RWPE2 (cell line): ENCODE measurements around the gene SPATA21.

Experiments
- ATAC-seq: fragments of 200-7000 bp; cut with Tn5 transposase; 3 replicates; pipeline ENCODE4 v1.9.1; 2021; ENCODE audit warnings: low read depth
- DNase-seq: peaks from one replicate; pipeline ENCODE4 v3.0.0-alpha.2; 2020; ENCODE audit warnings: low spot score
- H3K27ac ChIP-seq: fragments of 450-650 bp; 2 replicates; pipeline ENCODE4 v1.5.1; 2017; ENCODE audit warnings: mild to moderate bottlenecking; ENCODE audit not compliant: poor library complexity, severe bottlenecking
- H3K27me3 ChIP-seq: fragments of 250-450 bp; sonication (Bioruptor Pico); 2 replicates; pipeline ENCODE4 v1.5.1; 2021; ENCODE audit warnings: mild to moderate bottlenecking, moderate library complexity; ENCODE audit not compliant: insufficient read depth, poor library complexity, severe bottlenecking
- H3K36me3 ChIP-seq: fragments of 250-450 bp; sonication (Bioruptor Pico); 2 replicates; pipeline ENCODE4 v1.5.1; 2020; ENCODE audit warnings: low read depth, mild to moderate bottlenecking, moderate library complexity
- H3K4me1 ChIP-seq: fragments of 250-450 bp; sonication (Bioruptor Pico); 2 replicates; pipeline ENCODE4 v1.5.1; 2021; ENCODE audit warnings: mild to moderate bottlenecking, moderate library complexity; ENCODE audit not compliant: insufficient read depth, poor library complexity, severe bottlenecking
- H3K4me3 ChIP-seq: fragments of 250-450 bp; sonication (Bioruptor Pico); 2 replicates; pipeline ENCODE4 v1.5.1; 2021; ENCODE audit warnings: mild to moderate bottlenecking, moderate library complexity; ENCODE audit not compliant: severe bottlenecking
- H3K9me3 ChIP-seq: fragments of 250-450 bp; sonication (Bioruptor Pico); 2 replicates; pipeline ENCODE4 v1.5.1; 2021; ENCODE audit warnings: mild to moderate bottlenecking, moderate library complexity; ENCODE audit not compliant: severe bottlenecking
- CTCF ChIP-seq: fragments of 450-650 bp; IDR thresholded peaks from one replicate; pipeline ENCODE4 v1.5.1; 2017; ENCODE audit warnings: mild to moderate bottlenecking, moderate library complexity; ENCODE audit not compliant: poor library complexity, severe bottlenecking

Gene SPATA21

GRCh38 chr1:16446116-16446515 lies 8.9 kb upstream of the SPATA21 start:
- ATAC-seq (no peak), DNase-seq (no peak)
- Histone ChIP-seq H3K4me1 (peaks cover 3% of the 10 kb centered on the region), H3K27ac (no peak overlapping the region), H3K9me3 (no peaks in the 10 kb centered on the region), H3K4me3 (no peak overlapping the region), H3K27me3 (no peaks in the 10 kb centered on the region), H3K36me3 (peaks cover 84% of the 10 kb centered on the region)
- TF ChIP-seq CTCF = no peak

GRCh38 chr1:16445052-16445451 lies 7.8 kb upstream of the SPATA21 start:
- H3K36me3 ChIP-seq = peaks cover 75% of the 10 kb centered on the region
- no peak for TF ChIP-seq CTCF
- no peak overlapping the region for H3K27ac ChIP-seq
- H3K4me1 ChIP-seq = peaks cover 3% of the 10 kb centered on the region
- H3K27me3 ChIP-seq = no peaks in the 10 kb centered on the region
- no peak for ATAC-seq
- H3K4me3 ChIP-seq = no peak overlapping the region
- DNase-seq = no peak
- H3K9me3 ChIP-seq = no peaks in the 10 kb centered on the region

- Histone ChIP-seq H3K4me3 (no peak overlapping the region), H3K27me3 (no peaks in the 10 kb centered on the region), H3K36me3 (peaks cover 69% of the 10 kb centered on the region), H3K27ac (no peak overlapping the region), H3K4me1 (peaks cover 3% of the 10 kb centered on the region), H3K9me3 (no peaks in the 10 kb centered on the region)
- DNase-seq = no peak
- no peak for ATAC-seq
- TF ChIP-seq CTCF = no peak
Measured at GRCh38 chr1:16443975-16444770, 6.9 kb upstream of the SPATA21 start.

- Histone ChIP-seq H3K36me3 (peaks cover 57% of the 10 kb centered on the region), H3K27ac (no peak overlapping the region), H3K4me1 (peaks cover 3% of the 10 kb centered on the region), H3K27me3 (no peaks in the 10 kb centered on the region), H3K9me3 (no peaks in the 10 kb centered on the region), H3K4me3 (no peak overlapping the region)
- no peak for DNase-seq
- ATAC-seq = no peak
- no peak for TF ChIP-seq CTCF
Measured at GRCh38 chr1:16442941-16443340, 5.7 kb upstream of the SPATA21 start.

- peaks cover 3% of the 10 kb centered on the region for H3K4me1 ChIP-seq
- H3K27ac ChIP-seq = no peak overlapping the region
- H3K9me3 ChIP-seq = no peaks in the 10 kb centered on the region
- no peak for DNase-seq
- ATAC-seq = no peak
- TF ChIP-seq CTCF = no peak
- no peak overlapping the region for H3K4me3 ChIP-seq
- no peaks in the 10 kb centered on the region for H3K27me3 ChIP-seq
- H3K36me3 ChIP-seq = peaks cover 50% of the 10 kb centered on the region
Measured at GRCh38 chr1:16442265-16442664, 5.0 kb upstream of the SPATA21 start.
